Measurements from ENCODE around the gene HOXB4. TPM values are rescaled to one million over a fixed set of nuclear protein-coding genes. Genes with fewer than 3 reads are reported as not detected.

Gene HOXB4
- total RNA-seq, 1 experiment from 2014 or later, result not detected

DNA sequence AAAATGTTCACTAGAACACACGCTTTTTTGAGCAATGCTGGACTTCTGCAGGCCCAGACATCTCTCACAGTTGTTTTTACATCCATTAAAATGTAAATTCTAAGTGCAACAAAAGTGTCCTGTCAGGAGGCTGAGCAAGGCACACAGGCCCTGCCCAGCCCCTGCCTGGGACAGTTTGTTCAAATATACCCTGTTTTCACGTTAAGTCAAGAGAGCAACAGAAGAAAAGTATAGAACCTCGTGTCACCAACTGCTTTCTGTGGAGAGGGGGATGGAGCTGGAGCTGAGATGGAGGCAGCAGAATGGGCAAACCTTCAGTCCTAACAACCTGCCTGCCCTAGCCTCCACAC is 28.9 kb downstream of the HOXB4 start:
- no peak overlapping the region for H2AK5ac ChIP-seq (ENCODE audit: insufficient read length, low read length)
- H2BK15ac ChIP-seq (ENCODE audit: low read depth, low read length), result no peak overlapping the region
- H3K56ac ChIP-seq (ENCODE audit: insufficient read length, low read depth, low read length), result no peak overlapping the region
- H3K4ac ChIP-seq (ENCODE audit: low read depth, low read length), result no peak overlapping the region
- peaks cover 33 to 58% of the 10 kb centered on the region in 2 experiments for H3K4me1 Mint-ChIP-seq
- H3K27me3 ChIP-seq (ENCODE audit: insufficient read depth, low read length), result peaks cover 91% of the 10 kb centered on the region
- no peak overlapping the region for H3K18ac ChIP-seq (ENCODE audit: insufficient read length, low read depth, low read length)
- H3K14ac ChIP-seq (ENCODE audit: insufficient read depth, low read length), result no peak overlapping the region
- no peak overlapping the region for H2BK12ac ChIP-seq (ENCODE audit: insufficient read length, low read depth, low read length)
- H3T11ph ChIP-seq (ENCODE audit: low read length), result no peak overlapping the region
- H3K4me1 ChIP-seq (ENCODE audit: insufficient read depth, low read length), result peaks cover 3% of the 10 kb centered on the region; the same call in 1 of the 2 replicates
- H3K23ac ChIP-seq (ENCODE audit: insufficient read length, low read depth, low read length), result no peak overlapping the region
- DNase-seq, result no peak
- peaks cover 100% of the 10 kb centered on the region for H3K27me3 Mint-ChIP-seq (ENCODE audit: low read depth)
- TF ChIP-seq, protein P1, sequence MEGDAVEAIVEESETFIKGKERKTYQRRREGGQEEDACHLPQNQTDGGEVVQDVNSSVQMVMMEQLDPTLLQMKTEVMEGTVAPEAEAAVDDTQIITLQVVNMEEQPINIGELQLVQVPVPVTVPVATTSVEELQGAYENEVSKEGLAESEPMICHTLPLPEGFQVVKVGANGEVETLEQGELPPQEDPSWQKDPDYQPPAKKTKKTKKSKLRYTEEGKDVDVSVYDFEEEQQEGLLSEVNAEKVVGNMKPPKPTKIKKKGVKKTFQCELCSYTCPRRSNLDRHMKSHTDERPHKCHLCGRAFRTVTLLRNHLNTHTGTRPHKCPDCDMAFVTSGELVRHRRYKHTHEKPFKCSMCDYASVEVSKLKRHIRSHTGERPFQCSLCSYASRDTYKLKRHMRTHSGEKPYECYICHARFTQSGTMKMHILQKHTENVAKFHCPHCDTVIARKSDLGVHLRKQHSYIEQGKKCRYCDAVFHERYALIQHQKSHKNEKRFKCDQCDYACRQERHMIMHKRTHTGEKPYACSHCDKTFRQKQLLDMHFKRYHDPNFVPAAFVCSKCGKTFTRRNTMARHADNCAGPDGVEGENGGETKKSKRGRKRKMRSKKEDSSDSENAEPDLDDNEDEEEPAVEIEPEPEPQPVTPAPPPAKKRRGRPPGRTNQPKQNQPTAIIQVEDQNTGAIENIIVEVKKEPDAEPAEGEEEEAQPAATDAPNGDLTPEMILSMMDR (conservative IDR thresholded peaks at IDR 0.05), result no peak
- no peak overlapping the region for H2BK120ac ChIP-seq (ENCODE audit: low read depth, low read length, poor library complexity, severe bottlenecking)
- no peaks in the 10 kb centered on the region for H3K9me3 ChIP-seq (ENCODE audit: control insufficient read depth, low read depth, low read length)
- H4K91ac ChIP-seq (ENCODE audit: insufficient read length, low read depth, low read length), result no peak overlapping the region
- H3K4me3 Mint-ChIP-seq, result no peak overlapping the region
- no peak overlapping the region for H3K27ac Mint-ChIP-seq
- no peaks in the 10 kb centered on the region for H3K79me2 ChIP-seq (ENCODE audit: insufficient read depth, low read length)
- H4K8ac ChIP-seq (replicated peaks; ENCODE audit: insufficient read length, low read depth, low read length), result no peak overlapping the region
- no peak overlapping the region for H2BK5ac ChIP-seq (ENCODE audit: insufficient read length, low read length)
- WGBS (ENCODE audit: extremely low coverage, insufficient read length, low lambda C conversion rate), result no CpG with 5 or more reads among the region's 3 CpGs
- H2AFZ ChIP-seq (ENCODE audit: low read length), result no peak overlapping the region
- no peaks in the 10 kb centered on the region for H3K23me2 ChIP-seq (ENCODE audit: insufficient read length, low read depth, low read length, poor library complexity, severe bottlenecking)
- H2BK20ac ChIP-seq (ENCODE audit: low read depth, low read length, poor library complexity, severe bottlenecking), result no peak overlapping the region
- peaks cover 11 to 18% of the 10 kb centered on the region in 2 experiments; a peak in 4 of 5 replicates for H3K9me3 Mint-ChIP-seq
- H3K36me3 Mint-ChIP-seq (ENCODE audit: insufficient read depth in 1 of 3, low read depth in 3 of 3), result no peaks in the 10 kb centered on the region
- H3K4me2 ChIP-seq (ENCODE audit: insufficient read depth, insufficient read length, low read length), result no peak overlapping the region
- no peak overlapping the region for H3K27ac ChIP-seq (ENCODE audit: insufficient read length, low read depth, low read length)
- H4K5ac ChIP-seq (ENCODE audit: insufficient read length, low read depth, low read length), result no peak overlapping the region
- H4K20me1 ChIP-seq (ENCODE audit: control insufficient read depth, insufficient read depth, insufficient read length), result peaks cover 3% of the 10 kb centered on the region
- H3K79me1 ChIP-seq (ENCODE audit: insufficient read depth, low read depth, low read length, poor library complexity, severe bottlenecking), result no peaks in the 10 kb centered on the region
- no peak overlapping the region for H3K9ac ChIP-seq (ENCODE audit: extremely low read depth, insufficient read length, low read length)

Data from H9 (cell line).